Subcutaneous abdominal adipose tissue (tissue), 5 donors: ENCODE data around the gene PRAF2.

ENCODE experiments used
- H3K27ac ChIP-seq: one replicate; pipeline ENCODE4 v1.7.0; 2013; ENCODE audit warnings: low read depth, mild to moderate bottlenecking, inconsistent platforms, low read length, moderate library complexity
- H3K27me3 ChIP-seq, 5 donors: one replicate each; pipeline ENCODE4 v1.7.0; 2013; ENCODE audit warnings: low read length in 5 of 5, inconsistent platforms in 1 of 5; ENCODE audit not compliant: control insufficient read depth in 5 of 5, insufficient read depth in 4 of 5
- H3K36me3 ChIP-seq, 5 donors: one replicate each; pipeline ENCODE4 v1.7.0; 2013; ENCODE audit warnings: low read length in 5 of 5; ENCODE audit not compliant: control insufficient read depth in 5 of 5, insufficient read depth in 5 of 5
- H3K4me1 ChIP-seq, 5 donors: one replicate each; pipeline ENCODE4 v1.7.0; 2013; ENCODE audit warnings: low read length in 5 of 5, mild to moderate bottlenecking in 3 of 5, moderate library complexity in 1 of 5; ENCODE audit not compliant: control insufficient read depth in 5 of 5, insufficient read depth in 5 of 5
- H3K4me3 ChIP-seq, 5 donors: one replicate each; pipeline ENCODE4 v1.7.0; 2013; ENCODE audit warnings: low read length in 5 of 5, low read depth in 1 of 5
- H3K9ac ChIP-seq, 5 donors: one replicate each; pipeline ENCODE4 v1.7.0; 2013; ENCODE audit warnings: low read length in 5 of 5, mild to moderate bottlenecking in 4 of 5, moderate library complexity in 3 of 5
- H3K9me3 ChIP-seq, 5 donors: one replicate each; pipeline ENCODE4 v1.7.0; 2013; ENCODE audit warnings: low read length in 5 of 5; ENCODE audit not compliant: control insufficient read depth in 5 of 5
- donor health status: healthy.
- donor health status: healthy.
- donor health status: healthy.
- donor health status: healthy.
- donor health status: healthy.

The PRAF2 gene

GRCh38 chrX:49066278-49066677 is 7.5 kb downstream of the PRAF2 start:
- peaks cover 0 to 25% (median 8%) of the 10 kb centered on the region in 5 donors for H3K36me3 ChIP-seq
- H3K9ac ChIP-seq, result no peak overlapping the region
- H3K9me3 ChIP-seq, result no peaks in the 10 kb centered on the region
- no peak overlapping the region for H3K4me3 ChIP-seq
- no peaks in the 10 kb centered on the region for H3K4me1 ChIP-seq
- H3K27ac ChIP-seq, result no peak overlapping the region
- H3K27me3 ChIP-seq, result peaks cover 0 to 6% (median 5%) of the 10 kb centered on the region in 5 donors

DNA sequence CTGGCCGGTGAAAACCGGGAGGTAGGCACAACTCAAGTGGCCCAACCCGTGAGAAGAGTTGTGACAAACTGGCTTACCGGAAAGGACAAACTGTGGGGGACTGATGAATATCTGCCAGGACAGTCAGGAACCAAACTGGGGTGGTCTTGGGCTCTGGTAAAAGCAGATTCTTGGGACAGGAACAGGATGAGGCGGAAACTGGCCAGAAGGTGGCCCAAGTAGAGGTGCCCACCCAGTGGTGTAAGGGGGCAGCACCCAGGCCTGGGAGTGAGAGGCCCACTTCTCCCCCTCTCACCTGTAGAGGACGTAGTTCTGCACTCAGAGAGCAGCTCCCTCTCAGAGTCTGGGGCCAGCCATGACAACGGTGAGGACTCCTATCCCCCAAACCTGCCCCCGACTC is 9.1 kb downstream of the PRAF2 start:
- Histone ChIP-seq H3K36me3 (peaks cover 0 to 25% (median 8%) of the 10 kb centered on the region in 5 donors), H3K27me3 (peaks cover 0 to 8% (median 6%) of the 10 kb centered on the region in 5 donors), H3K9me3 (no peaks in the 10 kb centered on the region), H3K4me1 (no peaks in the 10 kb centered on the region), H3K4me3 (no peak overlapping the region), H3K9ac (no peak overlapping the region), H3K27ac (no peak overlapping the region)

- Histone ChIP-seq H3K4me3 (no peak overlapping the region), H3K9ac (no peak overlapping the region), H3K9me3 (no peaks in the 10 kb centered on the region), H3K4me1 (no peaks in the 10 kb centered on the region), H3K36me3 (peaks cover 0 to 25% (median 8%) of the 10 kb centered on the region in 5 donors), H3K27ac (no peak overlapping the region), H3K27me3 (peaks cover 0 to 8% (median 6%) of the 10 kb centered on the region in 5 donors)
Measured at GRCh38 chrX:49064303-49064702, 9.5 kb downstream of the PRAF2 start.

DNA sequence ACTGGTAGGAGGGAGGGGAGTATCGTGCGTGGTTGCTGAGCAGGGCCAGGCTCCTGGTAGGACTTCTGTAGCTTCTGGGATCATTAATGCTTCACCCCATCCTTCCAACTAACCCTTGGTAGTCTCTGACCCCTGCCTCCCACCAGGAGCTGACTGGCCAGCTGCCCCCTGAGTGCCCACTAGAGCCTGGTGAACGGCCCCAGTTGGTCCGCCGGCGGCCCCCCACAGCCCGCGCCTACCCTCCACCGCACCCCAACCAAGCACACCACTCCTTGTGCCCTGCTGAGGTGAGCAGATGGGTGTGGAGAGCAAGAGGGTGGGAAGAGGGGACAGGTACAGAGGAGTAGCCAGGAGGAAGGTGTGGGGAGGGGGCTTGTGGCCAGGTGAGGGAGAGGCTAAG is 10.1 kb downstream of the PRAF2 start:
- H3K9me3 ChIP-seq, result no peaks in the 10 kb centered on the region
- H3K4me1 ChIP-seq, result peaks cover 0 to 3% (median 0%) of the 10 kb centered on the region in 5 donors
- H3K27me3 ChIP-seq, result peaks cover 0 to 6% (median 3%) of the 10 kb centered on the region in 5 donors
- H3K36me3 ChIP-seq, result peaks cover 0 to 25% (median 8%) of the 10 kb centered on the region in 5 donors
- H3K27ac ChIP-seq, result no peak overlapping the region
- no peak overlapping the region for H3K9ac ChIP-seq
- no peak overlapping the region for H3K4me3 ChIP-seq

DNA sequence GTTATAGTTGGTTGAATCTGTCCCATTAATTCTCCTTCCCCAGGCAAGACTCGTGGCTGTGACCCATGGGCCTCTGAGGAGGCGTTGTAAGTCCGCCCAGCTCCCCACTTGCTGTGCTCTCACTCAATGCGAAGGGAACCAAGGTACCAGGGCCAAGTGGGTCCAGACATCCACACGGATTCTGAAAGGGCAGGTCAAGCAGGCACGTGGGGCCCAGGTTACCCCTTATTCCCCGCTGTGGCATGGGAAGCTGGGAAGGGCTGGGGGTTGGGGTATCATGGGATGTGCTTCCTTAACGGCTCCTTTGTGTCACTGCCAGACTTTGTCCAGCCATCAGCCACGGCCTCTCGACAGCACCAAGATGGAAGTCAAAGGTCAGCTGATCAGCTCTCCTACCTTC is 11.9 kb downstream of the PRAF2 start:
- Histone ChIP-seq H3K4me3 (no peak overlapping the region), H3K27me3 (peaks cover 0 to 15% (median 8%) of the 10 kb centered on the region in 5 donors), H3K9ac (no peak overlapping the region), H3K36me3 (peaks cover 0 to 25% (median 8%) of the 10 kb centered on the region in 5 donors), H3K4me1 (peaks cover 0 to 3% (median 0%) of the 10 kb centered on the region in 5 donors), H3K27ac (no peak overlapping the region), H3K9me3 (no peaks in the 10 kb centered on the region)

DNA sequence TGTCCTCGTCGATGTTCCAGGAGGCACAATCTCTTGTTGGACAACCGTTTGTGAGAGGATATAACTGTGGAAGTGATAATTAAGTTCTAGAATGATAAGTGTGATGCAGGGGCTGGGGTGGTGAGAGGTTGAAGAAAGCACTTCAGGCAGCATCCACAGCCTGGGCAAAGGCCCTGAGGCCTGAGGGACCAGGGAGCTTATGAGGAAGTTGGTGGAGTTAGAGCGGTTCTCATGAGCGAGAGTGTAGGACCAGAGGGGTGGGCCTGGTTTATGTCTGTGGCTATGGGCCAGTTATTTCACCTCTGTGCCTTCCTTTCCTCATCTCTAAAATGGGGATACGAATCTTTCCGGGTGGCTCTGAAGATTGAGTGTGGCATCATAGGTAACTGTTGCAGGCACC is 12.3 kb downstream of the PRAF2 start:
- Histone ChIP-seq H3K4me3 (no peak overlapping the region), H3K9ac (no peak overlapping the region), H3K27ac (no peak overlapping the region), H3K4me1 (peaks cover 0 to 3% (median 0%) of the 10 kb centered on the region in 5 donors), H3K9me3 (no peaks in the 10 kb centered on the region), H3K36me3 (peaks cover 0 to 25% (median 8%) of the 10 kb centered on the region in 5 donors), H3K27me3 (peaks cover 0 to 17% (median 8%) of the 10 kb centered on the region in 5 donors)

GRCh38 chrX:49060914-49061313 is 12.9 kb downstream of the PRAF2 start:
- no peak overlapping the region for H3K9ac ChIP-seq
- no peak overlapping the region for H3K27ac ChIP-seq
- H3K36me3 ChIP-seq, result peaks cover 0 to 25% (median 6%) of the 10 kb centered on the region in 5 donors
- no peaks in the 10 kb centered on the region for H3K9me3 ChIP-seq
- no peak overlapping the region for H3K4me3 ChIP-seq
- H3K4me1 ChIP-seq, result peaks cover 0 to 3% (median 0%) of the 10 kb centered on the region in 5 donors
- H3K27me3 ChIP-seq, result peaks cover 0 to 17% (median 8%) of the 10 kb centered on the region in 5 donors

GRCh38 chrX:49059681-49060085 is 14.1 kb downstream of the PRAF2 start:
- peaks cover 0 to 12% (median 8%) of the 10 kb centered on the region in 5 donors for H3K27me3 ChIP-seq
- H3K27ac ChIP-seq, result no peak overlapping the region
- H3K9me3 ChIP-seq, result peaks cover 0 to under 1% (median 0%) of the 10 kb centered on the region in 5 donors
- peaks cover 0 to 3% (median 0%) of the 10 kb centered on the region in 5 donors for H3K4me1 ChIP-seq
- H3K36me3 ChIP-seq, result peaks cover 0 to 17% (median 3%) of the 10 kb centered on the region in 5 donors
- H3K9ac ChIP-seq, result no peak overlapping the region
- no peak overlapping the region for H3K4me3 ChIP-seq

GRCh38 chrX:49059201-49059600 is 14.6 kb downstream of the PRAF2 start:
- Histone ChIP-seq H3K27ac (no peak overlapping the region), H3K4me3 (no peak overlapping the region), H3K9me3 (peaks cover 0 to 5% (median 3%) of the 10 kb centered on the region in 5 donors), H3K36me3 (peaks cover 0 to 12% (median 0%) of the 10 kb centered on the region in 5 donors), H3K4me1 (peaks cover 0 to 5% (median 0%) of the 10 kb centered on the region in 5 donors), H3K9ac (no peak overlapping the region), H3K27me3 (peaks cover 0 to 12% (median 8%) of the 10 kb centered on the region in 5 donors)

- Histone ChIP-seq H3K27me3 (peaks cover 0 to 12% (median 8%) of the 10 kb centered on the region in 5 donors), H3K36me3 (peaks cover 0 to 8% (median 0%) of the 10 kb centered on the region in 5 donors), H3K9ac (no peak within 1 kb of the TSS), H3K4me1 (peaks cover 0 to 8% (median 4%) of the 10 kb centered on the region in 5 donors), H3K27ac (no peak within 1 kb of the TSS), H3K9me3 (peaks cover 0 to 8% (median 7%) of the 10 kb centered on the region in 5 donors), H3K4me3 (no peak within 1 kb of the TSS)
Measured at GRCh38 chrX:49058794-49059193, 15.0 kb downstream of the PRAF2 start, which contains the start of gene CCDC120. Gene CCDC120, plus strand, starts transcription at chrX:49058999. Its CDS starts 3,043 bp downstream, at chrX:49062042.
